ENCODE data around the gene IFNA2.

The IFNA2 gene

DNA sequence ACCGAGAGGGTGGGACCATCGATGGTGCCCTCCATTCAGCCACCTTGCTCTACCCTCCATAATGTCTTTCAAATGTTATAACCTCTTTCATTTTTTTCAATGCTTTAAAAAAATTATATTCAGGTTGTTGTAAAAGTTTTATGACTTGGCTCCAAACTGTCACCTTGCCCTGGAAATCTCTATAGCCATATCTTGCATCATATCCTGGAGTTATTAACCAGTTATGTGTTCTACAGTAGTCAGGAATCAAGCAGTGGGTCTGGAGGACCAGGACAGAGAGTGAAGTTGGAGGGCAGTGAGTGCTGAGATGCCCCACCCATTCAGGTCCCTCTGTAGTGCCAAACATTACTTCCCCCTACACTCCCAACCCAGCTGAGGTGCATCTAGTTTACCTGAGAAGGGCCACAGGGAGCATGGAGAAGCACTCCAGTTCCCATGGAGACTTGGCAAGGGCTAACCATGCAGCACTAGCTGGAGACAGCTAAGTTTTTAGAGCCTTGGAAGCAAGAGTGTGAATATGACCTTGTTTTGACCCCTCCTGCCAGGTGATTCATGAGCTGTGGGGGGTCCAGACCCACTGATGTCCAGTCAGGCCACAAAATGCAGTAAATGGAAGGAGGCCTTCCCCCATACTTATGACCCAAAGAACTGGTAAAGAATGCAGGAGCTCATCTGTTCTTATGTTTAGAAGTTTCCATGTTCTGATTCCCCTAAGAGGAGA is 29.2 kb upstream of the IFNA2 start:
- Histone ChIP-seq H3K9me3 (ENCODE audit: control insufficient read depth, insufficient read depth, low read length) (no peaks in the 10 kb centered on the region), H3K27ac (ENCODE audit: low read depth, low read length) (no peak overlapping the region), H3K4me3 (ENCODE audit: low read length) (no peak overlapping the region), H3K4me1 (ENCODE audit: control insufficient read depth, low read length) (peaks cover 13% of the 10 kb centered on the region), H3K27me3 (ENCODE audit: control insufficient read depth, low read length) (peaks cover 39% of the 10 kb centered on the region), H3K9me2 (replicated peaks; ENCODE audit: control insufficient read depth, low read length) (no peaks in the 10 kb centered on the region), H3K36me3 (ENCODE audit: control insufficient read depth, low read length) (no peaks in the 10 kb centered on the region), H3F3A (ENCODE audit: control insufficient read depth, insufficient read depth) (no peaks in the 10 kb centered on the region), H4K20me1 (ENCODE audit: control insufficient read depth, insufficient read depth, low read depth, low read length) (no peaks in the 10 kb centered on the region; the same call in 1 of the 2 replicates), H3K4me2 (ENCODE audit: low read length) (no peak overlapping the region), H3K79me2 (ENCODE audit: control insufficient read depth, low read length) (no peaks in the 10 kb centered on the region)
- TF ChIP-seq EZH2phosphoT487 (IDR thresholded peaks at IDR 0.05; ENCODE audit: borderline replicate concordance, low read length) = no peak
- TF ChIP-seq, protein P1, sequence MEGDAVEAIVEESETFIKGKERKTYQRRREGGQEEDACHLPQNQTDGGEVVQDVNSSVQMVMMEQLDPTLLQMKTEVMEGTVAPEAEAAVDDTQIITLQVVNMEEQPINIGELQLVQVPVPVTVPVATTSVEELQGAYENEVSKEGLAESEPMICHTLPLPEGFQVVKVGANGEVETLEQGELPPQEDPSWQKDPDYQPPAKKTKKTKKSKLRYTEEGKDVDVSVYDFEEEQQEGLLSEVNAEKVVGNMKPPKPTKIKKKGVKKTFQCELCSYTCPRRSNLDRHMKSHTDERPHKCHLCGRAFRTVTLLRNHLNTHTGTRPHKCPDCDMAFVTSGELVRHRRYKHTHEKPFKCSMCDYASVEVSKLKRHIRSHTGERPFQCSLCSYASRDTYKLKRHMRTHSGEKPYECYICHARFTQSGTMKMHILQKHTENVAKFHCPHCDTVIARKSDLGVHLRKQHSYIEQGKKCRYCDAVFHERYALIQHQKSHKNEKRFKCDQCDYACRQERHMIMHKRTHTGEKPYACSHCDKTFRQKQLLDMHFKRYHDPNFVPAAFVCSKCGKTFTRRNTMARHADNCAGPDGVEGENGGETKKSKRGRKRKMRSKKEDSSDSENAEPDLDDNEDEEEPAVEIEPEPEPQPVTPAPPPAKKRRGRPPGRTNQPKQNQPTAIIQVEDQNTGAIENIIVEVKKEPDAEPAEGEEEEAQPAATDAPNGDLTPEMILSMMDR (IDR thresholded peaks at IDR 0.05; ENCODE audit: low read depth, low read length, poor library complexity, severe bottlenecking) = no peak

DNA sequence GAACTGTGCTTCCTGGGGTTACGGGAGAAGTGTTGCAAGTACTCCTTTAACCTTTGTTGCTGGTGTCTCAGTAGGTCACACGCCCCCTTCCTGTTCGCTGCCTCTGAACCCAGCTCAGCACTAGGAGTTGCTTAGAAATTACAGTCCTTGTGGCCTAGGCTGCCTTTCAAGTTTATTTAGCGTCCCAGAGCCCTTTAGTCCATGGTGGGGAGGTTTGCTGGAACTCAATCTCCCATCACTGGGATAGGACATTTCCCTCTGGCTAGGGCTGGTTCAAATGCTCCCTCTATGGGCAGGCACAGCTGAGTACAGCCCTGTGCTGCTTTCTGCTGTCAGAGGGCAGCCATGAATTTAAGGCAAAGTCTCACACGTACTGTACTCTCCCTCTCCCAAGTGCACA is 28.4 kb upstream of the IFNA2 start:
- no peaks in the 10 kb centered on the region for H3K9me2 ChIP-seq (replicated peaks; ENCODE audit: control insufficient read depth, low read length)
- H3K27ac ChIP-seq (ENCODE audit: low read depth, low read length) = no peak overlapping the region
- H3K79me2 ChIP-seq (ENCODE audit: control insufficient read depth, low read length) = no peaks in the 10 kb centered on the region
- H3K4me1 ChIP-seq (ENCODE audit: control insufficient read depth, low read length) = peaks cover 13% of the 10 kb centered on the region
- TF ChIP-seq EZH2phosphoT487 (IDR thresholded peaks at IDR 0.05; ENCODE audit: borderline replicate concordance, low read length) = no peak
- TF ChIP-seq, protein P1 (IDR thresholded peaks at IDR 0.05; ENCODE audit: low read depth, low read length, poor library complexity, severe bottlenecking) = peak; percentile 30
- H3K27me3 ChIP-seq (ENCODE audit: control insufficient read depth, low read length) = peaks cover 44% of the 10 kb centered on the region
- H3K4me2 ChIP-seq (ENCODE audit: low read length) = no peak overlapping the region
- no peaks in the 10 kb centered on the region for H3F3A ChIP-seq (ENCODE audit: control insufficient read depth, insufficient read depth)
- no peaks in the 10 kb centered on the region for H3K36me3 ChIP-seq (ENCODE audit: control insufficient read depth, low read length)
- no peaks in the 10 kb centered on the region; the same call in 1 of the 2 replicates for H4K20me1 ChIP-seq (ENCODE audit: control insufficient read depth, insufficient read depth, low read depth, low read length)
- H3K9me3 ChIP-seq (ENCODE audit: control insufficient read depth, insufficient read depth, low read length) = no peaks in the 10 kb centered on the region
- H3K4me3 ChIP-seq (ENCODE audit: low read length) = no peak overlapping the region

DNA sequence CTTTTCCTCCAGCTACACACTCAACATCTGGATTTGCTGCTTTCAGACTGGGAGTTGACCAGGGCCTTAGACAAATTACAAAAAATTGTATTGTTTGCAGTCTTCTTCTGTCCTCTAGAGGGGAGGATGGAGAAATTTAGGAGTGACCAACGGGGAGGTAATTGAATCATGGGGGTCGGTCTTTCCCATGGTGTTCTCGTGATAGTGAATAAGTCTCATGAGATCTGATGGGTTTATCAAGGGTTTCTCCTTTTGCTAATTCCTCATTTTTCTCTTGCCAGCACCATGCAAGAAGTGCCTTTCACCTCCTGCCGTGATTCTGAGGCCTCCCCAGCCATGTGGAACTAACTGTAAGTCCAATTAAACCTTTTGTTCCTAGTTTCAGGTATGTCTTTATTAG is 28.0 kb upstream of the IFNA2 start:
- H3K4me1 ChIP-seq (ENCODE audit: control insufficient read depth, low read length) = peaks cover 13% of the 10 kb centered on the region
- no peaks in the 10 kb centered on the region for H3K36me3 ChIP-seq (ENCODE audit: control insufficient read depth, low read length)
- no peak overlapping the region for H3K4me3 ChIP-seq (ENCODE audit: low read length)
- no peaks in the 10 kb centered on the region for H3K9me3 ChIP-seq (ENCODE audit: control insufficient read depth, insufficient read depth, low read length)
- no peak overlapping the region for H3K4me2 ChIP-seq (ENCODE audit: low read length)
- TF ChIP-seq, protein P1 (IDR thresholded peaks at IDR 0.05; ENCODE audit: low read depth, low read length, poor library complexity, severe bottlenecking) = no peak
- no peak for TF ChIP-seq EZH2phosphoT487 (IDR thresholded peaks at IDR 0.05; ENCODE audit: borderline replicate concordance, low read length)
- H3F3A ChIP-seq (ENCODE audit: control insufficient read depth, insufficient read depth) = no peaks in the 10 kb centered on the region
- H3K79me2 ChIP-seq (ENCODE audit: control insufficient read depth, low read length) = no peaks in the 10 kb centered on the region
- H3K27ac ChIP-seq (ENCODE audit: low read depth, low read length) = no peak overlapping the region
- H3K27me3 ChIP-seq (ENCODE audit: control insufficient read depth, low read length) = peaks cover 44% of the 10 kb centered on the region
- no peaks in the 10 kb centered on the region; the same call in 1 of the 2 replicates for H4K20me1 ChIP-seq (ENCODE audit: control insufficient read depth, insufficient read depth, low read depth, low read length)
- no peaks in the 10 kb centered on the region for H3K9me2 ChIP-seq (replicated peaks; ENCODE audit: control insufficient read depth, low read length)
